GM12875 (cell line): ENCODE results near the gene FREM2.

Experiments used
- H3K4me3 ChIP-seq: one replicate; pipeline ENCODE4 v1.5.1; 2011; ENCODE audit warnings: low read depth, low read length, control low read depth
- CTCF ChIP-seq: IDR thresholded peaks from 2 replicates; pipeline ENCODE4 v1.5.1; 2011; ENCODE audit warnings: low read depth, mild to moderate bottlenecking, control low read depth, inconsistent platforms, low read length, moderate library complexity, borderline replicate concordance; ENCODE audit not compliant: insufficient read depth

FREM2 gene

GRCh38 chr13:38844581-38844980 is 157.7 kb downstream of the FREM2 start:
- H3K4me3 ChIP-seq, result no peak overlapping the region
- no peak for TF ChIP-seq CTCF

DNA sequence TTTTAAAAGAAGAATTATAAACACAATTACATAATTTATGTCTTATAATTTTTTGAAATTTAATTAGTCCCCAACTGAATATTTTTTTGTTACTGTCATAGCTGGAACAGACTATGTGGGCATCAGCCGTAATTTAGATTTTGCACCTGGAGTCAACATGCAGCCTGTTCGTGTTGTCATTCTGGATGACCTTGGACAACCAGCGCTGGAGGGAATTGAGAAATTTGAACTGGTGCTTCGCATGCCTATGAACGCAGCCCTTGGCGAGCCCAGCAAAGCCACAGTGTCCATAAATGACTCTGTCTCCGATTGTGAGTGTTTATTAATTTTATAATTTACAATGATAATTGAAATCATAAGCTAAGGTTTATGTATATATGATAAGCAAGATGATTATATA is 161.5 kb downstream of the FREM2 start:
- TF ChIP-seq CTCF, result no peak
- H3K4me3 ChIP-seq, result no peak overlapping the region

DNA sequence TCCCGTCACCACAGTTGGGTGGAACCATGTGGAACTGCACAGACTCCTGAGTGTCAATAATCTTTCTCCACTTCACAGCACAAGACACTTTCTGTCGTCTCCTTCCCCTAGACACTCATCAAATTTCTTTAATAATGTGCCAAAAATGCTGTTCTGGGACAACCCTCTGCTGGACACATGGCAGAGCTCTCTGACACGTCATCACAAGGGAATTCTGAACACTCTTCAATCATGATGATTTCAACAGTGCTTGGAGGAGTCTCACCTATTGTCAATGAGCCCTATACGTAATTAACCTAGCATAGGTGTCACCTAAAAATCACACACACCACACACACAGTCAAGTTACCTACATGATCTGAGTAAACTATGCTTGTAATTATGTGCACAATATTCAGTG is 162.4 kb downstream of the FREM2 start:
- H3K4me3 ChIP-seq, result no peak overlapping the region
- TF ChIP-seq CTCF, result no peak

GRCh38 chr13:38850868-38851626 is 164.2 kb downstream of the FREM2 start:
- no peak for TF ChIP-seq CTCF
- H3K4me3 ChIP-seq, result no peak overlapping the region

DNA sequence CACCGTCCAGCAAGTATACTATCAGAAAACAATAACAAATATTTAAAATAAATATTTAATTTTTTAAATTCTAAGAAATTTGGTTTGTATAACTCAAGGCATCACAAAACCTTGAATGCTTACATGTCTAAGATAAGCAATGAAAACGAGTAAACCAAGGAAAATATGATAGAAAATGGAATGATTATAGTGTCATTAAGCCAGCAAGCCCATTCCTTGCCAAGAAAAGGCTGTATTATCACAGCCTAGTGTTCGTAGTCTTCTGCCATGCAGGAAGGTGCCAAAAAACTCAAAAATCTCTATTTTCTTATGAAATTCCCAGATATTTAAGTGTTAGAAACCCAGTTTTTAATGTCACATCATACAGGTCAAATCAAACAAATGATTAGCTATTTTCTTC is 167.3 kb downstream of the FREM2 start:
- no peak overlapping the region for H3K4me3 ChIP-seq
- TF ChIP-seq CTCF, result no peak

GRCh38 chr13:38856065-38856464 is 169.2 kb downstream of the FREM2 start:
- no peak for TF ChIP-seq CTCF

DNA sequence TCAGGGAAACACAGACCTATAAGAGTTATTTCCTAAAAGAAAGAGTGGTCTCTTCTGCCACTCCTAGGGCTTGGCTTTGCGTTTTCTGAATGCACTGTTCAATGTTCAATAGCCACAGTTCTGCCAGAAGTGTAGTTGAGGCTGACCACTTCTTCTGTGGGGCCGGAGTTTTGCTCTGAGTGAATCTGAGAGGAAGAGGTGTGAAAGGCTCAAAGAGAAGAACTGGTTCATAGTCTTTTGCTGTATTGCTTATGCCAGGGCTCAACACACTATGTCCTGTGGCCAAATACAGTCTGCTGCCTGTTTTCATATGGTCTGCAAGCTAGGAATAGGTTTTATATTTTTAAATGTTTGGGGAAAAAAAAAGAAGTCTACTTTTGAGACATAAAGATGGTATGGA is 175.6 kb downstream of the FREM2 start:
- TF ChIP-seq CTCF, result no peak
- H3K4me3 ChIP-seq, result no peak overlapping the region

More at GRCh38 chr13:38856065-38856464, 169.2 kb downstream of the FREM2 start:
- no peak overlapping the region for H3K4me3 ChIP-seq
